IMR-90 (cell line): ENCODE measurements around the gene BTNL3. TPM values are rescaled to one million over a fixed set of nuclear protein-coding genes. Genes with fewer than 3 reads are reported as not detected.

Source experiments
- ATAC-seq: fragments of 200-7000 bp; cut with Tn5 transposase; 2 replicates; pipeline ENCODE4 v1.9.1; 2020; ENCODE audit warnings: low read depth, mild to moderate bottlenecking, moderate library complexity
- BruUV-seq: library from RNA; stranded (reverse); fragments of 400-500 nt; replicated peaks from 2 replicates; lab custom pipeline; 2021; lab: Mats Ljungman, UMichigan
- CTCF ChIA-PET: fragments of 300-600 bp; formaldehyde crosslinking; extraction: SDS; loops from one replicate; lab custom pipeline; 2021; ENCODE audit warnings: antibody characterized with exemption; lab: Yijun Ruan, JAX
- POLR2A ChIA-PET: fragments of 300-600 bp; sonication (Branson Sonifier 250); formaldehyde crosslinking; loops from one replicate; lab custom pipeline; 2022; ENCODE audit warnings: antibody characterized with exemption; ENCODE audit not compliant: unreplicated experiment; lab: Charles Lee
- DNase-seq: peaks from one replicate; pipeline ENCODE4 v3.0.0; 2013
- H2AFZ ChIP-seq: replicated peaks from 2 replicates; pipeline ENCODE3; 2013; ENCODE audit warnings: low read length, mild to moderate bottlenecking; ENCODE audit not compliant: poor library complexity
- H2AK5ac ChIP-seq: 2 replicates; pipeline ENCODE4 v1.6.1; 2013; ENCODE audit warnings: low read depth, low read length, inconsistent platforms
- H2AK9ac ChIP-seq: replicated peaks from 2 replicates; pipeline ENCODE3; 2013; ENCODE audit warnings: mild to moderate bottlenecking, low read depth, low read length, moderate library complexity; ENCODE audit not compliant: poor library complexity
- H2BK120ac ChIP-seq: 2 replicates; pipeline ENCODE4 v1.6.1; 2013; ENCODE audit warnings: low read depth, low read length, inconsistent platforms
- H2BK15ac ChIP-seq: 3 replicates; pipeline ENCODE4 v1.6.1; 2013; ENCODE audit warnings: low read depth, low read length, inconsistent platforms
- H2BK20ac ChIP-seq: 2 replicates; pipeline ENCODE4 v1.6.1; 2013; ENCODE audit warnings: low read depth, mild to moderate bottlenecking, inconsistent platforms, low read length, moderate library complexity
- H2BK5ac ChIP-seq: 2 replicates; pipeline ENCODE4 v1.6.1; 2013; ENCODE audit warnings: mild to moderate bottlenecking, low read depth, low read length, inconsistent platforms; ENCODE audit not compliant: poor library complexity, severe bottlenecking
- H3K14ac ChIP-seq: replicated peaks from 2 replicates; pipeline ENCODE4 v1.6.1; 2013; ENCODE audit warnings: low read depth, low read length, inconsistent platforms
- H3K18ac ChIP-seq: 2 replicates; pipeline ENCODE4 v1.6.1; 2013; ENCODE audit warnings: low read depth, low read length, control low read depth
- H3K23ac ChIP-seq: 2 replicates; pipeline ENCODE4 v1.6.1; 2013; ENCODE audit warnings: low read depth, low read length, inconsistent platforms
- H3K27ac ChIP-seq: 2 replicates; pipeline ENCODE4 v1.5.1; 2013; ENCODE audit warnings: mild to moderate bottlenecking, control low read depth, low read length; ENCODE audit not compliant: insufficient read depth
- H3K27me3 ChIP-seq: 2 replicates; pipeline ENCODE4 v1.6.1; 2013; ENCODE audit warnings: low read length; ENCODE audit not compliant: control insufficient read depth, insufficient read depth
- H3K36me3 ChIP-seq: 2 replicates; pipeline ENCODE4 v1.6.1; 2013; ENCODE audit warnings: low read length, mixed read lengths; ENCODE audit not compliant: control insufficient read depth, insufficient read depth
- H3K4ac ChIP-seq: 2 replicates; pipeline ENCODE4 v1.6.1; 2013; ENCODE audit warnings: low read depth, low read length, inconsistent platforms
- H3K4me1 ChIP-seq: 2 replicates; pipeline ENCODE4 v1.6.1; 2013; ENCODE audit warnings: low read length, mixed read lengths; ENCODE audit not compliant: control insufficient read depth, insufficient read depth
- H3K4me2 ChIP-seq: 2 replicates; pipeline ENCODE4 v1.6.1; 2013; ENCODE audit warnings: low read depth, mild to moderate bottlenecking, control low read depth, low read length, moderate library complexity
- H3K4me3 ChIP-seq: 2 replicates; pipeline ENCODE4 v1.5.1; 2013; ENCODE audit warnings: low read depth, mild to moderate bottlenecking, control low read depth, low read length, moderate library complexity; ENCODE audit not compliant: insufficient read depth
- H3K56ac ChIP-seq: 2 replicates; pipeline ENCODE4 v1.6.1; 2013; ENCODE audit warnings: low read length, inconsistent platforms; ENCODE audit not compliant: insufficient read depth; ENCODE audit errors: extremely low read depth
- H3K79me1 ChIP-seq, 2 experiments: 2 replicates each; pipeline ENCODE4 v1.6.1; 2013; ENCODE audit warnings: low read length in 2 of 2, inconsistent platforms in 1 of 2, low read depth in 1 of 2
- H3K9ac ChIP-seq: 2 replicates; pipeline ENCODE4 v1.6.1; 2013; ENCODE audit warnings: low read depth, low read length, control low read depth
- H3K9me1 ChIP-seq: 2 replicates; pipeline ENCODE4 v1.6.1; 2013; ENCODE audit warnings: low read length, inconsistent platforms; ENCODE audit not compliant: insufficient read depth
- H3K9me3 ChIP-seq: 2 replicates; pipeline ENCODE4 v1.6.1; 2013; ENCODE audit warnings: low read length; ENCODE audit not compliant: control insufficient read depth, insufficient read depth
- H4K20me1 ChIP-seq: 2 replicates; pipeline ENCODE4 v1.6.1; 2013; ENCODE audit warnings: low read length, inconsistent platforms; ENCODE audit not compliant: insufficient read depth
- H4K5ac ChIP-seq: 2 replicates; pipeline ENCODE4 v1.6.1; 2013; ENCODE audit warnings: mild to moderate bottlenecking, low read depth, low read length, control low read depth
- H4K8ac ChIP-seq, 2 experiments: 2 replicates each; pipeline ENCODE4 v1.6.1; 2013; ENCODE audit warnings: low read depth in 2 of 2, low read length in 2 of 2, control low read depth in 1 of 2, inconsistent platforms in 1 of 2
- H4K91ac ChIP-seq: 2 replicates; pipeline ENCODE4 v1.6.1; 2013; ENCODE audit warnings: low read depth, low read length, inconsistent platforms; ENCODE audit not compliant: insufficient read depth
- BHLHE40 ChIP-seq: fragments of 150-350 bp; IDR thresholded peaks from 2 replicates; pipeline ENCODE4 v1.6.1; 2016; ENCODE audit warnings: mild to moderate bottlenecking, low read depth, low read length
- CEBPB ChIP-seq: IDR thresholded peaks from 2 replicates; pipeline ENCODE4 v1.6.1; 2012; ENCODE audit warnings: low read depth, low read length, improper control_type of control experiment
- CHD1 ChIP-seq: IDR thresholded peaks from 2 replicates; pipeline ENCODE4 v1.6.1; 2012; ENCODE audit warnings: low read depth, low read length, improper control_type of control experiment
- CTCF ChIP-seq: conservative IDR thresholded peaks from 2 replicates; pipeline ENCODE4 v1.5.1; 2012; ENCODE audit warnings: mild to moderate bottlenecking, low read depth, low read length, improper control_type of control experiment
- ELK1 ChIP-seq: fragments of 150-350 bp; IDR thresholded peaks from 2 replicates; pipeline ENCODE4 v1.6.1; 2016; ENCODE audit warnings: low read depth, mild to moderate bottlenecking, low read length, moderate library complexity, borderline replicate concordance
- FOS ChIP-seq: fragments of 150-350 bp; IDR thresholded peaks from 2 replicates; pipeline ENCODE4 v1.6.1; 2016; ENCODE audit warnings: low read depth, low read length
- MAFK ChIP-seq: IDR thresholded peaks from 2 replicates; pipeline ENCODE4 v1.6.1; 2012; ENCODE audit warnings: low read depth, low read length, improper control_type of control experiment
- MAZ ChIP-seq: IDR thresholded peaks from 2 replicates; pipeline ENCODE4 v1.6.1; 2012; ENCODE audit warnings: low read depth, mild to moderate bottlenecking, low read length, improper control_type of control experiment, moderate library complexity, borderline replicate concordance
- MXI1 ChIP-seq: IDR thresholded peaks from 2 replicates; pipeline ENCODE4 v1.6.1; 2012; ENCODE audit warnings: low read depth, mild to moderate bottlenecking, low read length, moderate library complexity, borderline replicate concordance
- NFE2L2 ChIP-seq: fragments of 150-350 bp; IDR thresholded peaks from 2 replicates; pipeline ENCODE4 v1.6.1; 2016; ENCODE audit warnings: low read depth, mild to moderate bottlenecking, low read length
- POLR2A ChIP-seq: IDR thresholded peaks from 2 replicates; pipeline ENCODE4 v1.6.1; 2012; ENCODE audit warnings: mild to moderate bottlenecking, low read depth, low read length
- RAD21 ChIP-seq: IDR thresholded peaks from 2 replicates; pipeline ENCODE4 v1.6.1; 2012; ENCODE audit warnings: low read length, improper control_type of control experiment
- RCOR1 ChIP-seq: IDR thresholded peaks from 2 replicates; pipeline ENCODE4 v1.6.1; 2012; ENCODE audit warnings: mild to moderate bottlenecking, low read length, improper control_type of control experiment; ENCODE audit not compliant: insufficient replicate concordance
- RFX5 ChIP-seq: IDR thresholded peaks from 2 replicates; pipeline ENCODE4 v1.8.0; 2012; ENCODE audit warnings: low read depth, mild to moderate bottlenecking, low read length, moderate library complexity
- SMC3 ChIP-seq: fragments of 150-350 bp; IDR thresholded peaks from 2 replicates; pipeline ENCODE4 v1.6.1; 2016; ENCODE audit warnings: low read depth, mild to moderate bottlenecking, antibody characterized with exemption, low read length, moderate library complexity
- USF2 ChIP-seq: fragments of 150-350 bp; IDR thresholded peaks from 2 replicates; pipeline ENCODE4 v1.6.1; 2017; ENCODE audit warnings: mild to moderate bottlenecking, antibody characterized with exemption, low read length, low read depth
- WGBS, 2 experiments: methylation state at CpG; one replicate each; pipeline versions ENCODE4 v1.1.5 to v1.1.7; 2013; ENCODE audit warnings: missing lambda C conversion rate in 2 of 2; ENCODE audit not compliant: insufficient read length in 1 of 2; ENCODE audit errors: extremely low coverage in 2 of 2; 5-methylcytosine and 5-hydroxymethylcytosine counted together
- dilution Hi-C: fragments of 300-500 bp; cut with HindIII; formaldehyde crosslinking; loops from one replicate; pipeline ENCODE4 v1.14.3; 2018; ENCODE audit warnings: low sequenced_read_pairs; ENCODE audit not compliant: unreplicated experiment
- in situ Hi-C: fragments of 300-500 bp; cut with MboI; formaldehyde crosslinking; loops from 3 replicates; pipeline ENCODE4 v1.14.3; 2019; ENCODE audit warnings: low sequenced_read_pairs, inconsistent platforms, mixed read lengths
- intact Hi-C: fragments of 100-400 bp; cut with micrococcal nuclease; formaldehyde crosslinking; loops from 2 replicates; pipeline ENCODE4 v1.10.0; 2022
- polyA plus RNA-seq, 3 experiments: library from polyadenylated mRNA; depleted of rRNA; stranded (reverse); fragments of >200 nt; gene quantifications; 2 replicates each; pipeline ENCODE4 v1.2.3, GENCODE V29; 2012; ENCODE audit warnings: low replicate concordance in 1 of 3
- total RNA-seq: library from RNA; depleted of rRNA; stranded (reverse); fragments of >200 nt; gene quantifications from 2 replicates; pipeline ENCODE4 v1.2.3, GENCODE V29; 2012

Gene BTNL3
- total and polyA plus RNA-seq, 2 of the 4 experiments (the other 2 are of a cell fraction) = not detected

- Histone ChIP-seq H3K23ac (no peak overlapping the region), H4K8ac (no peak overlapping the region), H4K91ac (no peak overlapping the region), H4K20me1 (no peaks in the 10 kb centered on the region), H2BK15ac (no peak overlapping the region), H3K9ac (no peak overlapping the region), H2AK5ac (no peak overlapping the region), H2BK20ac (no peak overlapping the region), H2AFZ (no peak overlapping the region), H3K36me3 (no peaks in the 10 kb centered on the region), H2AK9ac (no peak overlapping the region), H2BK120ac (no peak overlapping the region), H3K4me1 (no peaks in the 10 kb centered on the region), H3K27me3 (peaks cover 55% of the 10 kb centered on the region), H3K9me1 (no peaks in the 10 kb centered on the region), H2BK5ac (no peak overlapping the region), H3K56ac (no peak overlapping the region), H3K18ac (no peak overlapping the region), H3K9me3 (no peaks in the 10 kb centered on the region), H3K27ac (no peak overlapping the region), H3K4me2 (no peak overlapping the region), H4K5ac (no peak overlapping the region), H3K14ac (no peak overlapping the region), H3K4me3 (no peak overlapping the region), H3K79me1 (no peaks in the 10 kb centered on the region), H3K4ac (no peak overlapping the region)
- CTCF ChIA-PET = no interaction called here
- dilution Hi-C loops = no loop called here
- no peak for ATAC-seq
- POLR2A ChIA-PET = no interaction called here
- DNase-seq = no peak
- no TSS peak for BruUV-seq
- WGBS, 2 experiments = no CpG with 5 or more reads among the region's 7 CpGs
- in situ Hi-C loops = no loop called here
- TF ChIP-seq ELK1 (no peak), FOS (no peak), CEBPB (no peak), SMC3 (no peak), MAFK (no peak), RCOR1 (no peak), MXI1 (no peak), RFX5 (no peak), NFE2L2 (no peak), CHD1 (no peak), USF2 (no peak), MAZ (no peak), RAD21 (no peak), BHLHE40 (no peak), CTCF (no peak), POLR2A (no peak)
- intact Hi-C loops = no loop called here
Measured at GRCh38 chr5:181054871-181055459, 66.3 kb downstream of the BTNL3 start.
